GM12891 (cell line): ENCODE results near the gene ZNF638.

Experiments used
- POLR2AphosphoS5 ChIP-seq: IDR thresholded peaks from 2 replicates; pipeline ENCODE4 v1.6.1; 2011; ENCODE audit warnings: low read depth, low read length, control low read depth
- POU2F2 ChIP-seq: IDR thresholded peaks from 2 replicates; pipeline ENCODE4 v1.6.1; 2011; ENCODE audit warnings: low read depth, mild to moderate bottlenecking, control low read depth, low read length, moderate library complexity
- TAF1 ChIP-seq: IDR thresholded peaks from 2 replicates; pipeline ENCODE4 v1.6.1; 2011; ENCODE audit warnings: low read depth, low read length, control low read depth

GRCh38 chr2:71482055-71482454, 150.5 kb downstream of the ZNF638 start:
- TF ChIP-seq POLR2AphosphoS5 (no peak), TAF1 (no peak), POU2F2 (no peak)
